B cell (primary cell): ENCODE measurements around the gene SNX10. TPM values are rescaled to one million over a fixed set of nuclear protein-coding genes. Genes with fewer than 3 reads are reported as not detected.

Experiments used
- ATAC-seq: fragments of 200-7000 bp; cut with Tn5 transposase; one replicate; pipeline ENCODE4 v1.10.0; 2021; ENCODE audit warnings: low read depth, mild to moderate bottlenecking, moderate number of reproducible peaks, moderate library complexity
- CTCF ChIA-PET: fragments of 350-600 bp; sonication (Branson Sonifier 250); formaldehyde crosslinking; loops from one replicate; lab custom pipeline; 2021; ENCODE audit warnings: antibody characterized with exemption, inconsistent platforms; lab: Charles Lee
- POLR2A ChIA-PET: fragments of 350-600 bp; sonication (Branson Sonifier 250); formaldehyde crosslinking; loops from one replicate; lab custom pipeline; 2021; ENCODE audit warnings: antibody characterized with exemption; lab: Charles Lee
- DNase-seq: peaks from one replicate; pipeline ENCODE4 v3.0.0; 2013
- H2AFZ ChIP-seq: 2 replicates; pipeline ENCODE4 v1.6.1; 2012; ENCODE audit warnings: mild to moderate bottlenecking, low read depth, low read length; ENCODE audit not compliant: insufficient read depth, poor library complexity, severe bottlenecking
- H3K27ac ChIP-seq, 2 donors: 1 replicate in 1 of 2; 2 replicates in 1 of 2; pipeline ENCODE4 v1.5.1; 2012 to 2013; ENCODE audit warnings: low read length in 2 of 2, mild to moderate bottlenecking in 2 of 2, moderate library complexity in 1 of 2
- H3K27me3 ChIP-seq, 4 experiments: fragments of 200-600 bp in 1 of 4; sonication (generic) in 1 of 4; replicated peaks in 1 of 4; 1 replicate in 2 of 4; 2 replicates in 2 of 4; pipeline versions ENCODE4 v1.6.1 to v1.7.0; 2013 to 2016; ENCODE audit warnings: low read length in 3 of 4, mild to moderate bottlenecking in 2 of 4, mixed read lengths in 1 of 4, moderate library complexity in 1 of 4; ENCODE audit not compliant: insufficient read depth in 4 of 4, control insufficient read depth in 3 of 4; ENCODE audit errors: control extremely low read depth in 1 of 4
- H3K36me3 ChIP-seq, 2 experiments: replicated peaks in 1 of 2; 1 replicate in 1 of 2; 2 replicates in 1 of 2; pipeline versions ENCODE4 v1.6.1 to v1.7.1; 2013; ENCODE audit warnings: low read length in 1 of 2; ENCODE audit not compliant: insufficient read depth in 2 of 2, control insufficient read depth in 1 of 2; ENCODE audit errors: control extremely low read depth in 1 of 2, extremely low read depth in 1 of 2
- H3K4me1 ChIP-seq, 2 donors: fragments of 200-600 bp in 1 of 2; sonication (generic) in 1 of 2; 1 replicate in 1 of 2; 2 replicates in 1 of 2; pipeline versions ENCODE4 v1.5.1 to v1.6.1; 2013 to 2017; ENCODE audit warnings: low read length in 2 of 2; ENCODE audit not compliant: control insufficient read depth in 2 of 2, insufficient read depth in 2 of 2
- H3K4me2 ChIP-seq: replicated peaks from 2 replicates; pipeline ENCODE3; 2012; ENCODE audit warnings: mild to moderate bottlenecking, low read depth, low read length; ENCODE audit not compliant: poor library complexity, severe bottlenecking
- H3K4me3 ChIP-seq, 5 experiments: fragments of 200-600 bp in 1 of 5; sonication (generic) in 1 of 5; 1 replicate in 3 of 5; 2 replicates in 2 of 5; pipeline versions ENCODE4 v1.5.1 to v1.7.0; 2011 to 2016; ENCODE audit warnings: low read length in 4 of 5, mild to moderate bottlenecking in 4 of 5, low read depth in 2 of 5, control low read depth in 1 of 5, moderate library complexity in 1 of 5; ENCODE audit not compliant: insufficient read depth in 1 of 5; ENCODE audit errors: control extremely low read depth in 1 of 5, extremely low read depth in 1 of 5
- H3K79me2 ChIP-seq: fragments of 200-600 bp; sonication (generic); one replicate; pipeline ENCODE4 v1.6.0; 2016; ENCODE audit warnings: low read length; ENCODE audit not compliant: control insufficient read depth, insufficient read depth
- H3K9ac ChIP-seq: fragments of 200-600 bp; sonication (generic); 2 replicates; pipeline ENCODE4 v1.6.1; 2017; ENCODE audit warnings: mild to moderate bottlenecking, low read length, moderate library complexity
- H3K9me3 ChIP-seq, 3 donors: one replicate each; pipeline versions ENCODE4 v1.6.1 to v1.7.1; 2013; ENCODE audit warnings: low read length in 2 of 3; ENCODE audit not compliant: control insufficient read depth in 2 of 3, insufficient read depth in 1 of 3; ENCODE audit errors: control extremely low read depth in 1 of 3
- H4K20me1 ChIP-seq: 2 replicates; pipeline ENCODE4 v1.6.0; 2012; ENCODE audit warnings: mild to moderate bottlenecking, low read length; ENCODE audit not compliant: insufficient read depth, control insufficient read depth, poor library complexity, severe bottlenecking
- H3K27ac Mint-ChIP-seq: one replicate; pipeline ENCODE4 v1.8.0; 2021; ENCODE audit warnings: mixed read lengths
- H3K27me3 Mint-ChIP-seq: one replicate; pipeline ENCODE4 v1.8.0; 2021; ENCODE audit warnings: mixed read lengths
- H3K4me1 Mint-ChIP-seq: one replicate; pipeline ENCODE4 v1.8.0; 2021; ENCODE audit warnings: mixed read lengths
- H3K4me3 Mint-ChIP-seq: one replicate; pipeline ENCODE4 v1.8.0; 2021; ENCODE audit warnings: mixed read lengths
- H3K9me3 Mint-ChIP-seq: one replicate; pipeline ENCODE4 v1.8.0; 2022; ENCODE audit warnings: mixed read lengths; ENCODE audit not compliant: insufficient read depth
- CTCF ChIP-seq: fragments of 200-600 bp; IDR thresholded peaks from one replicate; pipeline ENCODE4 v1.8.0; 2022; ENCODE audit warnings: antibody characterized with exemption, mild to moderate bottlenecking
- EZH2 ChIP-seq: IDR thresholded peaks from 2 replicates; pipeline ENCODE4 v1.6.1; 2012; ENCODE audit warnings: borderline replicate concordance, low read depth, mild to moderate bottlenecking, moderate library complexity, low read length; ENCODE audit not compliant: insufficient read depth, poor library complexity, severe bottlenecking
- WGBS: methylation state at CpG from one replicate; pipeline ENCODE4 v1.1.5; 2013; ENCODE audit warnings: missing lambda C conversion rate; ENCODE audit not compliant: insufficient coverage; 5-methylcytosine and 5-hydroxymethylcytosine counted together
- intact Hi-C: fragments of 100-400 bp; cut with micrococcal nuclease; formaldehyde crosslinking; loops from one replicate; pipeline ENCODE4 v1.10.0; 2022
- polyA plus RNA-seq: library from polyadenylated mRNA; depleted of rRNA; stranded (reverse); fragments of >200 nt; gene quantifications from 2 replicates; pipeline ENCODE4 v1.2.3, GENCODE V29; 2012
- total RNA-seq, 2 donors: library from RNA; stranded (reverse); fragments of 120-200 nt in 1 of 2; gene quantifications; 1 replicate in 1 of 2; 2 replicates in 1 of 2; pipeline versions ENCODE4 v1.2.3 to v1.2.4, GENCODE V29; 2013 to 2022

Gene SNX10
- total and polyA plus RNA-seq, 2 donors (not counting 1 experiment from before 2014, with no cell fraction given) = 26.5 to 29.2 TPM

GRCh38 chr7:26328498-26329390 is 37.1 kb downstream of the SNX10 start:
- peak overlapping the region; percentile 45 to 74 for H3K27ac ChIP-seq
- no peaks in the 10 kb centered on the region for H3K27me3 ChIP-seq
- H4K20me1 ChIP-seq = no peaks in the 10 kb centered on the region
- Mint-ChIP-seq H3K27ac (peak overlapping the region; percentile 97), H3K9me3 (no peaks in the 10 kb centered on the region), H3K4me1 (peaks cover 72% of the 10 kb centered on the region), H3K27me3 (no peaks in the 10 kb centered on the region), H3K4me3 (peak overlapping the region; percentile 83)
- peaks cover 1 to 4% of the 10 kb centered on the region in 2 experiments for H3K36me3 ChIP-seq
- peak overlapping the region; percentile 72 for H3K4me2 ChIP-seq
- intact Hi-C loops = loop anchor here (2.0 to 5.0 kb wide), 2 partner anchors 14 to 34 kb away; no protein-coding TSS in a partner anchor
- DNase-seq = no peak
- H3K9ac ChIP-seq = peak overlapping the region; percentile 46
- H2AFZ ChIP-seq = peak overlapping the region; percentile 70
- TF ChIP-seq EZH2 (no peak), CTCF (no peak)
- peaks cover 92% of the 10 kb centered on the region for H3K79me2 ChIP-seq
- ChIA-PET CTCF (interaction anchor here (1.8 to 2.0 kb wide), 2 partner anchors 9 to 36 kb away, joined by 4 to 6 read pairs; no protein-coding TSS in a partner anchor), POLR2A (interaction anchor here (0.7 kb wide), 1 partner anchor 24 kb away, joined by 3 read pairs; no protein-coding TSS in a partner anchor)
- peak overlapping the region in 1 of 5 experiments; percentile 46 for H3K4me3 ChIP-seq
- no peak for ATAC-seq
- H3K4me1 ChIP-seq = peaks cover 50 to 53% of the 10 kb centered on the region in 2 donors
- H3K9me3 ChIP-seq = no peaks in the 10 kb centered on the region
- 86% methylated on average over 7 of the region's 7 CpGs for WGBS
